Caki2 (cell line): Measurements from ENCODE around the gene DAB1. TPM values are rescaled to one million over a fixed set of nuclear protein-coding genes. Genes with fewer than 3 reads are reported as not detected.

Experiments
- DNase-seq: peaks from one replicate; pipeline ENCODE4 v3.0.0-alpha.2; 2015; ENCODE audit warnings: low read depth
- in situ Hi-C: cut with HindIII; loops from 2 replicates; pipeline ENCODE4 v1.10.0; 2016; ENCODE audit warnings: low sequenced_read_pairs, low pct_unique_long_range_greater_than_20kb, mixed read lengths
- total RNA-seq: library from RNA; depleted of rRNA; stranded (reverse); fragments of >200 nt; shearing (Covaris generic); gene quantifications from 2 replicates; pipeline ENCODE4 v1.2.3, GENCODE V29; 2014; ENCODE audit warnings: low replicate concordance

The DAB1 gene
- total RNA-seq, 1 experiment from 2014 or later: not detected

GRCh38 chr1:57421806-57422205 is 2.1 kb downstream of the DAB1 start:
- in situ Hi-C loops: no loop called here
- no peak for DNase-seq

DNA sequence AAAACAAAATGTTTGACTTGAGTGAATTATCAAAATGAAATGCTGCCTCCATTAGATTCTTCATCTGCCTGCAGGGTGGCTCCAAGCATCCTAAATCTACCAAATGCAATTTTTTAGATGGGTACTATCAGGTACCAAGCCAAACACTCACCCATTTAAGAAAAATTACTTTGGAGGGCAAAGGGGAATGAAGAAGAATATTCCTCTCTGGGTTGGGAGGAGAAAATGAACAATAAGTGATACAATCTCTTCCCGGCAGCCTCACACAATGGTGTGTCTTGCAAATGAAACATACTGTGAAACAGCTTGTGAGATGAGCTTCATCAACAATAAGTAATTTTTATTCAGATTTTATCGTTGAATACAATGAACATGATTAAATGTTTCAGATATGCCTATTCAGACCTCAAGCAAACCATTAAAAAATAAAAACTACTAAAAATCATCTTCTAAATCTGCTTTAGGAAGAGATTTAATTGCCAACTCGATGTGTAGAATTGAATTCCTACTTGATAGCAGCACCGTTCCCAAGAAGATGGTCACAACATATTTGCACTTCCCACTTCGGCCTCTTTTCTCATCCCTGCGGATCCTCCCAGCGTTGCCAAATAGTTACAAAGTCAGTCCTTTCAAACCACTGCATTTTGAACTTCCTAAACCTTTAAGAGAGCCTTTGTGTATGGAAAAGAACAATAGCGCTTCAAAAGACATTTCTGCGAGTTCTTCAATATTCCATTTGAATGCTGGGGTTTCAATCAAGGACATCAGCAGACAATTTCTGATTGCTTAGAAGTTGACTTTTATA is 2.7 kb downstream of the DAB1 start:
- in situ Hi-C loops: no loop called here
- no peak for DNase-seq

DNA sequence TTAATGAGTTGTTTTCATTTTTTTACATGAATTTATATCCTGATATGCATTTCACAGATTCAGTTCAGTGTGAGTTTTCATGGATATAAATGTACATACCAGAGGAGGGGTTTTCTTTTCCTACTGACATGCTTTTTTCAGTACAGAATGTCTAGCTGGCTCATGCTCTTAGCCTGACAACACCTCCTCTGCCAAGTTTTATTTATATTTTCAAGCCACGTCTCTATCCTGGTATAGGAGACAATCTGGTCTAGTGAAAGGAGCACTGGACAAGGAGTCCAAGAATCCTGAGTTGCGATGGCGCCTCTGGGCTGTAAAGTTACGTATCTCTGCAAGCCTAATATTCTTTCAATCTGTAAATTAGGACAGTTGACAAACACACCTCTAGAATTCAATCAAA is 4.9 kb downstream of the DAB1 start:
- in situ Hi-C loops: no loop called here
- no peak for DNase-seq

- in situ Hi-C loops: no loop called here
- no peak for DNase-seq
Measured at GRCh38 chr1:57411262-57411661, 12.6 kb downstream of the DAB1 start.

DNA sequence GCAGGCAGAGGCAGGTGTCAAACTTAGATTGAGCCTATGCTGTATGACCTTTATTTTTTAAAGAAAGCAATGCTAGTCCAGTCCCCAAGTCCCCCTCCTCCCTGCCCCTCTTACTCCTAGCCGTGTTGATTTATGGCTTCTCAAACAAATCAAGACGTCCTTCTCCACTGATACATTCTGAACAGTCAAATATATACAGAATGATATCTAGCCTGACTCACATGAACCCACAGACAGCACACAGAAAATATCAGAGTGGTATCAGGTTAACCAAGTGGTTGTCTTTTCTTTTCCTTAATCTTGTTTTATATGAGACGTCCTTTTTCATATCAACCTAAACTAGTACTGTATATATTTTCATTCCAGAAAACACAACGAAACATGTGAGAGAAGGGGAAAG is 13.4 kb downstream of the DAB1 start:
- DNase-seq: no peak
- in situ Hi-C loops: no loop called here

DNA sequence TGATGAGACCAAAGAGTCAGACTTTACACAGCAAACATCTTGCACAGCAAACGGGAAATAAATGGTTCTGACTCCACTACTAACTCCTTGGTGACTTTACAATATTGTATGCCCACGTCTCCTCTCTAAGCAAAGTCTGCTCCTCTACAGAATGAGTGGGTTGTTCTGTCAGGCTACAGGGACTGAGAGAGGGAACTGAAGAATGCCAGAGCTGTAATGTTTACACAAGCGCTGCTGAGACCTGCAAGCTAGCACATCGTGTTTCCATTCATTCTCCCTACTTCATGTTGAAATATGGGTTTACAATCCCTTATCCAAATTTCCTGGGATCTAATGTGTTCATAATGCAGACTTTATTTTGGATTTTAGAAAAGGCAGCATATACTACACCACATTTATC is 15.9 kb downstream of the DAB1 start:
- in situ Hi-C loops: no loop called here
- no peak for DNase-seq

DNA sequence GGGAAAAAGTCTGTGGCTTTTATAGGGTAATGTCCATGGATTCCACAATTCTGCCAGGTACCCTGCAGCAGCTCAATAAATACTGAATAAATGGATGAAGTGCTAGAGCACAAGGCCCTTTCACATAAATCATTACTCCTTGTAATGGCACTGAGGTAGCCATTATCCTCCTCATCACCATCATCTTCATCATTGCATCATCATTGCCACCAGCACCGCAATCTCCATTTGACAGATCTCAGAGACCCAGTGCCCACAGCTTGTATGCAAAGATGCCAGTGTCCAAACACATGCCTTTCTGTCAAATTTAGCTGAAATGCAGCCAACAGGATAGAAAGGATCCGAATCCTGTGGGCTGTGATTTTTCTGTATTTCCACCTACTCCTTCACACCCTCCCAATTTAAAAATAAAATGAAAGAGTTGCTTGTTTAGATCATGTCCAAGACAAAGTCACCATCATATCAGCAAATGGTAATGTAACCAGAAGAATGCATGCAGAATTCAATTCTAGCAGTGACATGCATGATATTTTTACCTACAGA is 17.4 kb downstream of the DAB1 start:
- no peak for DNase-seq
- in situ Hi-C loops: no loop called here

DNA sequence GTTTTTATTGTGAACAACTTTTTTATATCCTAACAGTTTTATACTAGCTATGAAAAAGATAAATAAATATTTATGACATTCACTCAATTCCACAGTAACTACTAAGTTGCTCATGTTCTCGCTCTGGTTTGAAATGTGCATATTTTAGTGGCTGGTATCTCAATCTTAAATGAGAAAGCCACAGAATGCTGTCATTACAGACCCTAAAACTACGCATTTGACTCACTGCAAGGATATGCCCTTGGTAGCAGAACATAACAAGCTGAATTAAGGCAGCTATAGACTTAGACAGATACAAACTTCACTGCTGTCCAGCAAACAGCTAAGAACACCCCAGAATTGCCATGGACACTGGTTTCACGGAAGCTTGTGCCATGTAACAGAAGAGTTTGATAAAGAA is 19.0 kb downstream of the DAB1 start:
- no peak for DNase-seq
- in situ Hi-C loops: no loop called here

DNA sequence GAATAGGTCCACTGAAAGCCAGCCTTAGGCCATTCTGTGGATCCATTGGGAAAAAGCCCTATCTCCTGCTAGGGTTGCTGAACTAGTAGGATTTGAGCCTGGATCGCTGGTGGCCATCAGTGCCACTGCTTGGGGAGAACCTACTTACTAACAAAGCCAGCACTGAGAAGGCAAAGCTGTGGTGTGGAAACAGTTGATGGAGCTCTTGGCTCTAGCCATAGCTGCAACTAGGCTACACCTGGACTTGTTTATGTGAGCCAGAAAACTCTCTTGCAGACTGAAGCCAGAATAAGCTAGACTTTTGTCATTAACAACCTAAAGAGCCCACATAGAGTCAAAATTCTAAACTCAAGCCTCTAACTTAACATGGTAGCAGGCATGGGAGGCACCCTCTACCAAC is 20.7 kb downstream of the DAB1 start:
- no peak for DNase-seq
- in situ Hi-C loops: no loop called here

DNA sequence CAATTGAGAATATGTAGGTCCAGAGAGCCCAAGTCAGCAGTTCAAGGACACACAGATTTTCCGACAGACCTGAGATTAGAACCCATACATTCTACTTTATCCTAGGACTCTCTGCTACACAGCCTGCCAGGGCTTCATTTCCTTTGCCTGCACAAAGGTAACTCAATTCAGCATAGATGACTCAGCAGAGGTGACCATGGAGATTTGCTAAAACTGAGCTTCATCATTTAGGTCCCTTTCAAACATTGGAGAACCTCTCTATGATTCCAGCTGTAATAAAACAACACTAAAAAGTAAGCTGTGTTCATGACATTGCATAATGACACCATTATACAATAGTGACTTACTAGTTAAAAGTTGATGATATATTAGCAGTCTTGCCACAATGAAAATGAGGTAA is 22.2 kb downstream of the DAB1 start:
- in situ Hi-C loops: no loop called here
- DNase-seq: no peak

GRCh38 chr1:57400048-57400447 is 23.8 kb downstream of the DAB1 start:
- in situ Hi-C loops: no loop called here
- no peak for DNase-seq

DNA sequence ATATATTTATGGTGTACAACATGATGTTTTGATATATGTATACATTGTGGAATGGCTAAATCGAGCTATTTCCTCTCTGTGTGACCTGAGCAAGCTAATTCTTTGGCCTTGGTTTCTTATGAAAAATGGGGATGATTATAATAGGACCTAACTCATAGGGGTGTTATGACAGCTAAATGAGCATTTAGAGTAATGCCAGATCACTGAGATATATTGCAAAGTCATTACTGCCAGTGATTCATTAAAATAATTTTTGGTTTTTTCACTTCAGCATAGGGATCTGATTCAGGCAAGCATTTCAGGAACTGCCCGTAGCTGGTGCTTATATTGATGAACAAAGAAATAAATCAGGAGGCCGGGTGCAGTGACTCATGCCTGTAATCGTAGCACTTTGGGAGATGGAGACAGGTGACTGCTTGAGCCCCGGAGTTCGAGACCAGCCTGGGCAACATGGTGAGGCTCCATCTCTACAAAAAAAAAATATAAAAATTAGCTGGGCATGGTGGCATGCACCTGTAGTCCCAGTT is 30.7 kb downstream of the DAB1 start:
- in situ Hi-C loops: no loop called here
- no peak for DNase-seq

DNA sequence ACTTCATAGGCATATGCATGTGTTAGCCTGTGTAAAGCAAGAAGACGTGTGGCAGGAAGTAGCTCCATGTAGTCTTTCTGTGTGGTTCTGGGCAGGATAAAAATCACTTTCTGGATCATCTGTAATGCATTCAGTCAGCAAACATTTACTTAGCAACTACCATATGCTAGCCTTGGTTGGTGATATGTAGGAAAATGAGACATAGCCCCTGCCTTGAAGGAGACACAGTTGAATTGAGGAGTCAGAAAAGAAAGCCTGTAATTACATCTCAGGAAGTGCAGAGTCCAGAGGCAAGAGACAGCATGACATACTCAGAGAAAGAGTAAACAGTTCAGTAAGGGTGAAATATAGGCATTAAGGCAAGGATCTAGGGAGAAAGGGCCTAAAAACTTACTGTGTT is 38.5 kb downstream of the DAB1 start:
- in situ Hi-C loops: no loop called here
- no peak for DNase-seq

DNA sequence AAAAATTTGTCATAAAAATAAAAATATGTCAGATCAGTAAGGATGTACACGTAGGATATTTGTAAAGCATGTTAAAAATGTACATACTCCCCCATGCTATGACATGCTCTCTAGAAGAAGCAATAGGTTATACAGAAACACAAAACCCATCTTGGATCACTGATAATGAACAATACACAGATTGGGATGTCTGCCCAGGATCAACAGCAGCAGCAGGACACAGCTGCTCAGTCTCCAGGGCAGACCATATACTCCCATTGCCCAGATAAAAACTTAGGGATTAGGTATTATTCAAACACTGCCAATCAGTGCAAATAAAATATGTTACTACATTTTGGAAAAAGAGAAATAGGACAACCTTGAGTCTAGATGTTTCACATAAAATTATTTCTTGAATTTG is 39.0 kb downstream of the DAB1 start:
- DNase-seq: no peak
- in situ Hi-C loops: no loop called here

DNA sequence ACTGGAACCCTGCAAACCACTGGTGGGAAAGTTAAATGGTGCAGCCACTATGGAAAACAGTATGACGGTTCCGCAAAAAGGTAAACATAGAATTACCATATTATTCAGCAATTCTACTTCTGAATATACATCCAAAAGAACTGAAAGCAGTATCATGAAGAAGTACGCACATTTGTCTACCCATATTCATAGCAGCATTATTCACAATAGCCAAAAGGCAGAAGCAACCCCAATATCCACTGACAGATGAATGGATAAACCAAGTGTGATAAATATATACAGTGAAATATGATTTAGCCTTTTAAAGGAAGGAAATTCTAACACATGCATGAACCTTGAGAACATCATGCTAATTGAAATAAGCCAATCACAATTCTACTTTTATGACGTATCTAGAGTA is 39.6 kb downstream of the DAB1 start:
- in situ Hi-C loops: no loop called here
- DNase-seq: no peak

DNA sequence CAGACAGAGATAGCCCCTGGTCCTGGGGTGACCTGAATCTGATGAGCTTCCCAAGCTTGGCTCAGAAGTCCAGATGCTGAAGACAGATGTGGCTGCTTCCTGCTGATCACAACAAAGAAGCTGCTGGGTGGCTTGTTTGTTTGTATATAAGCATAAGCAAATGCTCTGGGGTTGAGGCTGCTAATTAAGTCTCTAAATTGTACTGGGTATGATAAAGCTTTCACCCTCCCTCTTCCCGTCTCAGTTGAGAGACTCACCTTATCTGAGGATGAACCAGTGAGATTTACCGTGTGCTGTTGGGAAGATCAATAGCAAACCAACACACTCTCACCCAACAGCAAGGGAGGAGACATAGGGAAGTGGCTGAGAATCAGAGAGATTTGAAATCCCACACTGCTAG is 42.0 kb downstream of the DAB1 start:
- no peak for DNase-seq
- in situ Hi-C loops: no loop called here

- no peak for DNase-seq
- in situ Hi-C loops: no loop called here
Measured at GRCh38 chr1:57381426-57381825, 42.4 kb downstream of the DAB1 start.

- DNase-seq: no peak
- in situ Hi-C loops: no loop called here
Measured at GRCh38 chr1:57380923-57381322, 42.9 kb downstream of the DAB1 start.

DNA sequence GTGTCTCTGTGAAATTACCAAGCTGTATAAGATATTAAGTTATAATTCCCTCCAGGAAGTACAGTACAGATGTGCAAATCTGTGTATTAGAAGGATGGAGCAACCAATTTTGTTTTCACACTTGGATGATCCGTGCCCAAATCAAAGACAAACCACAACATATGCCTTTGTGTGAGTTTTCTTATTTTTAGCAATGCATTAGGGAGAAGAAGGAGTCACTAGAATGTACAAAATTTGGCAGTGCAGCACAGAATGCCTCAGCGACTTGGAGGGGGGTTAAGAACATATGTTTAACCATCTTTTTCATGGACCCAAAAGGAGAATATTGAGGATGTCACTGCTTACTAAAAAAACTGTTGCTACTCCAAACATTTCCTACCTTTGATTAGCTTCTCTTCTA is 45.3 kb downstream of the DAB1 start:
- in situ Hi-C loops: no loop called here
- no peak for DNase-seq
